Liver (tissue), 9 donors: ENCODE measurements around the gene HS1BP3. TPM values are rescaled to one million over a fixed set of nuclear protein-coding genes. Genes with fewer than 3 reads are reported as not detected.

Experiments
- DNase-seq: peaks from one replicate; pipeline ENCODE4 v3.0.0-alpha.2; 2017; ENCODE audit warnings: low spot score
- H3K27ac ChIP-seq, 2 donors: one replicate each; pipeline ENCODE4 v1.7.0; 2013; ENCODE audit warnings: inconsistent platforms in 2 of 2, low read length in 2 of 2, control low read depth in 1 of 2, low read depth in 1 of 2, mild to moderate bottlenecking in 1 of 2
- H3K27me3 ChIP-seq, 4 donors: one replicate each; pipeline versions ENCODE4 v1.6.1 to v1.7.0; 2013; ENCODE audit warnings: low read length in 3 of 4, inconsistent platforms in 1 of 4, mild to moderate bottlenecking in 1 of 4, moderate library complexity in 1 of 4; ENCODE audit not compliant: control insufficient read depth in 4 of 4, insufficient read depth in 4 of 4
- H3K36me3 ChIP-seq, 4 donors: one replicate each; pipeline versions ENCODE4 v1.6.1 to v1.7.0; 2013; ENCODE audit warnings: low read length in 3 of 4, mild to moderate bottlenecking in 3 of 4, low read depth in 1 of 4, moderate library complexity in 1 of 4; ENCODE audit not compliant: control insufficient read depth in 4 of 4, insufficient read depth in 3 of 4
- H3K4me1 ChIP-seq, 4 donors: one replicate each; pipeline versions ENCODE4 v1.6.1 to v1.7.0; 2013; ENCODE audit warnings: low read length in 3 of 4, mild to moderate bottlenecking in 3 of 4, moderate library complexity in 1 of 4; ENCODE audit not compliant: control insufficient read depth in 4 of 4, insufficient read depth in 4 of 4
- H3K4me3 ChIP-seq, 3 donors: one replicate each; pipeline versions ENCODE4 v1.6.1 to v1.7.0; 2013; ENCODE audit warnings: low read length in 3 of 3, control low read depth in 1 of 3, low read depth in 1 of 3, mild to moderate bottlenecking in 1 of 3
- H3K9ac ChIP-seq, 2 donors: one replicate each; pipeline ENCODE4 v1.7.0; 2013; ENCODE audit warnings: low read length in 2 of 2, mild to moderate bottlenecking in 2 of 2, moderate library complexity in 2 of 2, control low read depth in 1 of 2, low read depth in 1 of 2
- H3K9me3 ChIP-seq, 4 donors: one replicate each; pipeline versions ENCODE4 v1.6.1 to v1.7.0; 2013; ENCODE audit warnings: low read length in 3 of 4; ENCODE audit not compliant: control insufficient read depth in 4 of 4
- ATF3 ChIP-seq: IDR thresholded peaks from 2 replicates; pipeline ENCODE4 v1.6.1; 2016; ENCODE audit warnings: antibody characterized with exemption
- CTCF ChIP-seq: fragments of 150-350 bp; IDR thresholded peaks from 2 replicates; pipeline ENCODE4 v1.5.1; 2017; ENCODE audit warnings: improper control_type of control experiment, low read depth, low read length; ENCODE audit not compliant: missing input control
- FOXA1 ChIP-seq: IDR thresholded peaks from 2 replicates; pipeline ENCODE4 v1.6.1; 2016; ENCODE audit warnings: antibody characterized with exemption
- FOXA2 ChIP-seq: IDR thresholded peaks from 2 replicates; pipeline ENCODE4 v1.6.1; 2016; ENCODE audit warnings: antibody characterized with exemption
- GABPA ChIP-seq, 2 donors: IDR thresholded peaks in 1 of 2; conservative IDR thresholded peaks in 1 of 2; 2 replicates each; pipeline ENCODE4 v1.6.1; 2016; ENCODE audit warnings: antibody characterized with exemption in 2 of 2, mild to moderate bottlenecking in 1 of 2, moderate library complexity in 1 of 2
- HNF4A ChIP-seq, 2 donors: conservative IDR thresholded peaks; 2 replicates each; pipeline ENCODE4 v1.6.1; 2016; ENCODE audit warnings: antibody characterized with exemption in 2 of 2, mild to moderate bottlenecking in 2 of 2
- HNF4G ChIP-seq: IDR thresholded peaks from 2 replicates; pipeline ENCODE4 v1.6.1; 2016; ENCODE audit warnings: antibody characterized with exemption
- JUND ChIP-seq, 2 donors: IDR thresholded peaks; 2 replicates each; pipeline ENCODE4 v1.6.1; 2016; ENCODE audit warnings: antibody characterized with exemption in 2 of 2
- MAX ChIP-seq: IDR thresholded peaks from 2 replicates; pipeline ENCODE4 v1.6.1; 2016; ENCODE audit warnings: antibody characterized with exemption
- NR2F2 ChIP-seq: IDR thresholded peaks from 2 replicates; pipeline ENCODE4 v1.6.1; 2016; ENCODE audit warnings: antibody characterized with exemption
- RAD21 ChIP-seq, 2 donors: IDR thresholded peaks; 2 replicates each; pipeline ENCODE4 v1.6.1; 2016; ENCODE audit warnings: antibody characterized with exemption in 2 of 2, mild to moderate bottlenecking in 2 of 2
- SP1 ChIP-seq: IDR thresholded peaks from 2 replicates; pipeline ENCODE4 v1.6.1; 2018; ENCODE audit warnings: antibody characterized with exemption, mild to moderate bottlenecking
- TAF1 ChIP-seq: conservative IDR thresholded peaks from 2 replicates; pipeline ENCODE4 v1.6.1; 2016; ENCODE audit warnings: antibody characterized with exemption, mild to moderate bottlenecking
- YY1 ChIP-seq: IDR thresholded peaks from 2 replicates; pipeline ENCODE4 v1.6.1; 2016; ENCODE audit warnings: antibody characterized with exemption, mild to moderate bottlenecking
- ZBTB33 ChIP-seq: IDR thresholded peaks from 2 replicates; pipeline ENCODE4 v1.6.1; 2016; ENCODE audit warnings: antibody characterized with exemption
- WGBS: extraction: QIAGEN DNeasy Blood & Tissue Kit; methylation state at CpG from one replicate; pipeline ENCODE4 v1.1.7; 2013; 5-methylcytosine and 5-hydroxymethylcytosine counted together
- polyA plus RNA-seq, 2 donors: library from polyadenylated mRNA; stranded (reverse) in 1 of 2; unstranded in 1 of 2; fragments of 200-250 nt in 1 of 2; fragments of >200 nt in 1 of 2; fragmentation: Nextera tagmentation in 1 of 2; extraction: Ambion mirVana in 1 of 2; gene quantifications; one replicate each; pipeline versions ENCODE4 v1.2.1 to v1.2.3, GENCODE V29; 2013 to 2015
- total RNA-seq, 2 donors: library from RNA; depleted of rRNA; stranded (reverse); fragments of >200 nt; gene quantifications; one replicate each; pipeline ENCODE4 v1.2.3, GENCODE V29; 2014
- donor health status: healthy.
- donor health status: healthy.
- donor health status: healthy.
- donor health status: healthy.
- donor health status: healthy.

HS1BP3 gene
- total and polyA plus RNA-seq, 4 donors, result 7.7 to 15.4 (median 10.9) TPM

- TF ChIP-seq SP1, result no peak
- peak; percentile 94 for TF ChIP-seq CTCF
- no peak for TF ChIP-seq ZBTB33
- TF ChIP-seq NR2F2, result no peak
- TF ChIP-seq GABPA (IDR thresholded peaks at IDR 0.05 in 1 of 2, conservative IDR thresholded peaks at IDR 0.05 in 1 of 2), result no peak
- no peak for TF ChIP-seq ATF3
- no peak for TF ChIP-seq FOXA2
- no peak for TF ChIP-seq HNF4G
- no peak for TF ChIP-seq JUND (IDR thresholded peaks at IDR 0.05)
- TF ChIP-seq TAF1, result no peak
- peak; percentile 95 to 96 for TF ChIP-seq RAD21 (IDR thresholded peaks at IDR 0.05)
- TF ChIP-seq MAX, result no peak
- no peak for TF ChIP-seq HNF4A (conservative IDR thresholded peaks at IDR 0.05)
- no peak for TF ChIP-seq FOXA1
- Histone ChIP-seq H3K36me3 (peaks cover 0 to 11% (median 6%) of the 10 kb centered on the region in 4 donors), H3K27me3 (no peaks in the 10 kb centered on the region), H3K27ac (no peak overlapping the region), H3K4me3 (no peak overlapping the region), H3K9me3 (no peaks in the 10 kb centered on the region), H3K9ac (no peak overlapping the region), H3K4me1 (peaks cover 0 to 9% (median 4%) of the 10 kb centered on the region in 4 donors)
- peak; percentile 80 for DNase-seq
- WGBS, result 37% methylated on average over 26 of the region's 26 CpGs
Observed at GRCh38 chr2:20642055-20642971, 8.6 kb downstream of the HS1BP3 start.

- Histone ChIP-seq H3K36me3 (peaks cover 0 to 11% (median 6%) of the 10 kb centered on the region in 4 donors), H3K4me1 (peaks cover under 1 to 17% (median 6%) of the 10 kb centered on the region in 4 donors), H3K27me3 (no peaks in the 10 kb centered on the region), H3K9me3 (no peaks in the 10 kb centered on the region), H3K27ac (no peak overlapping the region), H3K9ac (no peak overlapping the region), H3K4me3 (no peak overlapping the region)
- 91% methylated on average over 23 of the region's 23 CpGs for WGBS
- DNase-seq, result no peak
- TF ChIP-seq YY1, result no peak
- no peak for TF ChIP-seq MAX
- TF ChIP-seq HNF4G, result no peak
Observed at GRCh38 chr2:20641123-20641985, 9.5 kb downstream of the HS1BP3 start.
